Activated effector memory CD4-positive, alpha-beta T cell treated with anti-CD3 and anti-CD28 coated beads, Interleukin-2, amount 50 U/mL, for 16 hours (primary cell): ENCODE measurements around the gene CIITA.
A peak's percentile ranks its signal among the peaks of the same experiment; 100 is the strongest.

Experiments
- DNase-seq: peaks from one replicate; pipeline ENCODE4 v3.0.0-alpha.2; 2020

Gene CIITA

DNA sequence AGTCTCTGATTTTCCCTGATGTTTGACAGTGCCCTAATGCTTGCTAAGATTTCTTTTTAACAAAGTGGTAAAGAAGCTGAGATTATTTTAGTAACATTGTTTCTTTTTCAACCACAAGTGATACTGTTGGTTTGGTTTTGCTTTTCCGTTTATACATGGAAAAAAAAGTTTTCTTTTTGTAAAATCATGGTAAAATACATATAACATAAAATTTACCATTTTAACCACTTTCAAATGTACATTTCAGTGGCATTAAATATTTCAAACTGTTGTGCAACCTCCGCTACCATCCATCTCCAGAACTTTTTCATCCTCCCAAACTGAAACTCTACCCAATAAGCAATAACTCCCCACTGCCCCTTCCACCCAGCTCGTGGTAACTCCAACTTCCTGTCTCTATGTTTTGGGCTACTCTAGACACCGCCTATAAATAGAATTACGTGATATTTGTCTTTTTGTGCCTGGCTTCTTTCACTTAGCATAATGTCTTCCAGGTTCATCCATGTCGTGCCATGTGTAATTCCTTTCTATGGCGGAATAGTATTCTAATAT lies 4.6 kb downstream of the CIITA start:
- no peak for DNase-seq

DNA sequence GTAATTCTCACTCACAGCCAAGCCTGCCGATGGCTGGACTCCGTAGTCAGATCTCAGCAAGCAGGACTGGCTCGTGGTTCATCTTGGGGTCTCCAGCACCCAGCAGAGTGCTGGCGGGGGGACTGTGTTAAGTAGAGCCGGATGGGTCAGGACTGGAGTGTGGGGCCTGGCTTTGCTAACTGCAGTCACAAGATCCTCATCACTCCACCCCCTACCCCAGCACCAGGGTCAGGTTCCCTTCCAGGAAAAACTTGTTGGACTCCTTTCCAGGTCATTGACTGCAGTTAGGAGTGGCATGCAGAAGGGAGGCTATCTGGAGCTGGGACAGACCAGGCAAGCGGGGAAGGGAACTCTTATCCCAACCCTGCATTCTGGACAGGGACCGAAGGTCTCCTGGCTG lies 6.0 kb downstream of the CIITA start:
- no peak for DNase-seq

DNA sequence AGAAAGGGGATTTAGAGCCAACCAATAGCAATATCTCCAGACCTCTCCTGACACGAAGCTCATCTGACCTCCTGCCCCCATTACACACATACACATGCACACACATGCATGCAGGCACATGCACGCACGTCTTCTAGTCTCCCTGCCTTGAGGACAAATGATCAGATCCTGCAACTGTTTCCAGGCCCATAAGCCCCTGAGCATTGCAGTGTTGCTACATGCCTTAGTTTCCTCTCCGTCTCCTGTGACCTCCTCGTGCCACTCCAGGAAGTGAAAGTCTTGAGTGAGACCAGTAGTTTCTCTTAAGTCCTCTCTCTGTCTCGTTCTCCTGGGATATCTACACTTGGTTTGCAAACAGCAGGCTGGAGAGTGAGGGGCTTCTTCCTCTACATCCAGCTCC lies 8.2 kb downstream of the CIITA start:
- DNase-seq: no peak

DNA sequence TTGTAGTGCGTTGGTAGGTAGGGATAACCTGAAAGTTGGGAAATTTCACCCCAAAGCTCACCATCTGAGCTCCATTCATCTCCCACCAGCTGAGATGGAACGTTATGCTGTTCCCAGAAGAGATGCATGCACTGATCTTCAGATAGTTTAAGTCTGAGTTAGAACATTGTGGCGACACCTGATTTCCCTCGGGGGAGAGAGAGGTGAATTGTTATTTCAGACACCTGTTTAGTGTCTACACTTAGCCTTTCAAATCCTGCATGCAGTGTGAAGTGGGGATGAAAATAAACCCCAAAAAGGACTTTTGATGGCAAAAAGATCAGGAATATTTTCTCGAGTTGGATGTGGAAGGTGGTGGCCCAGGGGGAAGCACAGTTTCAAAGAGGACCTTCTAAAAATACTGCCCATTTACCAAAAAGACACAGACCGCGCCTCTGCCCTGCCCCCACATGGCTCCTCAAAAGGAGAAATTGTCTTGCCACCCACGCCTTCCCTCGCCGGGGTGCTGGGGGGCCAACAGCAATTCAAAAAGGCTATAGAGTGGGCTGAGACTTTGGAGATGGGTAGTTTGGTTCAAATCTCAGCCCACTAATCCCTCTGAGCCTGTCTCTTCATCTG lies 11.4 kb downstream of the CIITA start:
- no peak for DNase-seq

DNA sequence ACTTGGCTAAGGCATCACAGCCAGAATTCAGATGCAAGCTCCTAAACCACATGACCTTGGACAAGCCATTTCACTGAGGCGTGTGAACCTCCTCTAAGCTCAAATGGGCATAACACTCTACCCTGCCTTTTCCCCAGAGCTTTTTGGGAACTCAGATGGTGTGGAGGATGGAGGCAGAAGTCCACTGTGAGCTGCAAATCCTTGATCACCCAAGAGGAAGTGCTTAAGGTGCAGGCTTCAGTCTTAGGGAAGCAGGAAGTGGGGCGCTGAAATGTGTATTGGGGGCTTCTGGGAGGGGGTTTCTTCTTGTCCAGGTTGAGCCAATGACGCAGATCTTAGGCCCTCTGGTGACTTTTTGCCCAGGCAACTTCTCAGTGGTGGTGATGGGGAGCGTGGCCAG lies 12.9 kb downstream of the CIITA start:
- DNase-seq: no peak

DNA sequence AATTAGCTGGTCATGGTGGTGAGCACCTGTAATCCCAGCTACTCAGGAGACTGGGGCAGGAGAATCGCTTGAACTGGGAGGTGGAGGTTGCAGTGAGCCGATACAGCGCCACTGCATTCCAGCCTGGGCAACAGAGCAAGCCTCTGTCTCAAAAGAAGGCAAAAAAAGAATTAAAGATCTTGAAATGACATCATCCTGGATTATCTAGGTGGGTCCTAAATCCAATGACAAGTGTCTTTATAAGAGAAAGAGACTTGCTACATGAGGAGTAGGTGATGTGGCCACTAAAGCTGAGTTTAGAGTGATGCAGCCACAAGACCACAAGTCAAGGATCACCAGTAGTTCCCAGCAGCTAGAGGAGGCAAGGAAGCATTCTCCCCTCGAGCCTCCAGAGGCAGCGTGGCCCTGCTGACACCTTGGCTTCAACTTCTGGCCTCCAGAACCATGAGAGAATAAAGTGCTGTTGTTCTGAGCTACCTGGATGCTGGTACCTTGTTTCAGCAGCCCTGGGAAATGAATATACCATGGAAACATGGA lies 15.8 kb downstream of the CIITA start:
- no peak for DNase-seq

DNA sequence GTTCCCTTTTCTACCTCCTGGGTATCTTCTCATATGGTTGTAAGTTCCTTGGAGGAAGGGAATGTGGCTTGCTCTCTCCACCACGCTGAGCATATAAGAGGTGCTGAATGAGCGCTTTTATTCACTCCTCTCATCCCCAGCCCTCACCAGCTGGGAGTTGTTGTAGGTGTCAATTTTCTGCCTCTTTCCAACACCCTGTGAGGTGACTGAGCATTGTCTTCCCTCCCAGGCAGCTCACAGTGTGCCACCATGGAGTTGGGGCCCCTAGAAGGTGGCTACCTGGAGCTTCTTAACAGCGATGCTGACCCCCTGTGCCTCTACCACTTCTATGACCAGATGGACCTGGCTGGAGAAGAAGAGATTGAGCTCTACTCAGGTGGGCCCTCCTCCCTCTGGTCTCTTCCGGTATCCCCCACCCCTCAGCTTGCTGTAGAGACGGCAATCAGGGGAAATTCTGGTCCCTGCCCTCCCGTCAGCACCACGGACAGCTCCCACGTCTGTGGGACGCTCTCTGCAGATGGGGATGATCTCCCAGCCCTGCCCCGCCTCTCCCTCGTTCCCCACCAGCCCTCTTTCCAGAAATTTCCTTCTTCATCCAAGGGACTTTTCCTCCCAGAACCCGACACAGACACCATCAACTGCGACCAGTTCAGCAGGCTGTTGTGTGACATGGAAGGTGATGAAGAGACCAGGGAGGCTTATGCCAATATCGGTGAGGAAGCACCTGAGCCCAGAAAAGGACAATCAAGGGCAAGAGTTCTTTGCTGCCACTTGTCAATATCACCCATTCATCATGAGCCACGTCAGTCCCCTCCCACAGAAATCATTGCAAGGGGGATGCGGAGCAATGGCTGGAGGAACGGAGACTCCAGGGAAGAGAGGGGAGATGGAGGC lies 18.3 kb downstream of the CIITA start:
- DNase-seq: peak; percentile 71

DNA sequence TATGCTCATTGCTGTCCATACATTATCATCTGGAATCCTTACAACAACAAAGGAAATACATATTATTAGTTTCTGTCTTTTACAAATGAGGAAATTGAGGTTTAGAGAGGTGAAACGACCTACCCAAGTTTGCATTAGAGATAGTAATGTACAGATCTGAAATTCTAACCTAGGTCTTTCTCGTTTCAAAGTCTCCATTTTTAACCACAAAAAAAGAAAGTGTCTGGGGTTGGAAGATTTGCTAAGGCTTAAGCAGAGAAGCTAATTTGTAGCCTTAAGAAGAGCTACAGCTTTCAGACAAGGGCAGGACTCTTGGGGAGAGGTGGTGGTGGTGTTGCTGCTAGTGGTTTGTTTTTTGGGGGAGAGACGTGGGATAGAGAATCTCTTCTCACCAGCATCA lies 19.2 kb downstream of the CIITA start:
- no peak for DNase-seq

DNA sequence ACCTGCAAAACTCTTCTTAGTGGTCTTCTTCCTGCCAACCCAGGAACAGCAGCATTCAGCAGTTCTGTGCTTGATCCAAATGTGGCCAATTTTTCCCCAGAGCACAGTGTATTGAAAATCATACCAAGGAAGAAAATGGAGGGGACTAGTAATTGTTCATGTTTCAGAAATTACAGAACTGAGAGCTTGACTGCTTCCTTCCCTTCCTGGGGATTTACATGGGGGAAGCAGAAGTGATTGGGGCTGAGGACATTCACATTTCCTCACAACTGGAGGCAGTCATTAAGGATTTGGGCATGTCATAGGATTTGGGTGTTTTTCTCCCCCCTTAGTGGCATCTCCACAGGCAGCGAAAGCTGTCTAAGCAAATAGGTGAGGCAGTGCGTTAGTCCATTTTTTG lies 19.7 kb downstream of the CIITA start:
- no peak for DNase-seq

DNA sequence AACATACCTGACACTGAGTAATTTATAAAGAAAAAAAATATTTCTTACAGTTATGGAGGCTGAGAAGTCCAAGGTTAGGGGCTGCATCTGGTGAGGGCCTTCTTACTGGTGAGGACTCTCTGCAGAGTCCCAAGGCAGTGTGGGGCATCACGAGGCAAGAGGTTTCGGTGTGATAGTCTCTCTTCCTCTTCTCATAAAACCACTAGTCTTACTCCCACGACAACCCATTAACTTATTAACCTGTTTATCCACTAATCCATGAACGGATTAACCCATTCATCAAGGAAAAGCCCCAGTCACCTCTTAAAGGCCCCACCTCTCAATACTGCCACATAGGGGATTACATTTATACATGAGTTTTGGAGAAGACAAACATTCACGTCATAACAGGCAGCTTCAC lies 20.1 kb downstream of the CIITA start:
- no peak for DNase-seq

DNA sequence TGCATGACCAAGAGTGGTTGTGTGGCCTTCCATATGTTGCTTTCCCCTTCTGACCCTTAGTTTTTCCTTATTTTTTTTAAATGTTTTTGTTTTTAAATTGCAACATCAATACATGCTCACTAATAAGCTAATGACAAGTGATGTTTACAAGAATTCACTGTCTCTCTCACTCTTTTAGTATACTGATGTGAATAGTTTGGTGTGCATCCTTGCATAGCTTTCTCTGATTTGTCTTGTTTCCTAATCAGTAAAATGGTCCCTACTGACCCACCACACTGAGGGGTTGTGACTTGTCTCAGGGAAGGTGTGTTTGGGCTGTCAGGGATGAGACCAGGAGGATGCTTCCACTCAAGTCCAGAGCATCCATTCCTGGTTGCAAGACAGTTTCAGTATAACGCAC lies 26.0 kb downstream of the CIITA start:
- no peak for DNase-seq

DNA sequence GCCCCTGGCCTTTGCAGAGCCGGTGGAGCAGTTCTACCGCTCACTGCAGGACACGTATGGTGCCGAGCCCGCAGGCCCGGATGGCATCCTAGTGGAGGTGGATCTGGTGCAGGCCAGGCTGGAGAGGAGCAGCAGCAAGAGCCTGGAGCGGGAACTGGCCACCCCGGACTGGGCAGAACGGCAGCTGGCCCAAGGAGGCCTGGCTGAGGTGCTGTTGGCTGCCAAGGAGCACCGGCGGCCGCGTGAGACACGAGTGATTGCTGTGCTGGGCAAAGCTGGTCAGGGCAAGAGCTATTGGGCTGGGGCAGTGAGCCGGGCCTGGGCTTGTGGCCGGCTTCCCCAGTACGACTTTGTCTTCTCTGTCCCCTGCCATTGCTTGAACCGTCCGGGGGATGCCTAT lies 29.5 kb downstream of the CIITA start:
- no peak for DNase-seq

DNA sequence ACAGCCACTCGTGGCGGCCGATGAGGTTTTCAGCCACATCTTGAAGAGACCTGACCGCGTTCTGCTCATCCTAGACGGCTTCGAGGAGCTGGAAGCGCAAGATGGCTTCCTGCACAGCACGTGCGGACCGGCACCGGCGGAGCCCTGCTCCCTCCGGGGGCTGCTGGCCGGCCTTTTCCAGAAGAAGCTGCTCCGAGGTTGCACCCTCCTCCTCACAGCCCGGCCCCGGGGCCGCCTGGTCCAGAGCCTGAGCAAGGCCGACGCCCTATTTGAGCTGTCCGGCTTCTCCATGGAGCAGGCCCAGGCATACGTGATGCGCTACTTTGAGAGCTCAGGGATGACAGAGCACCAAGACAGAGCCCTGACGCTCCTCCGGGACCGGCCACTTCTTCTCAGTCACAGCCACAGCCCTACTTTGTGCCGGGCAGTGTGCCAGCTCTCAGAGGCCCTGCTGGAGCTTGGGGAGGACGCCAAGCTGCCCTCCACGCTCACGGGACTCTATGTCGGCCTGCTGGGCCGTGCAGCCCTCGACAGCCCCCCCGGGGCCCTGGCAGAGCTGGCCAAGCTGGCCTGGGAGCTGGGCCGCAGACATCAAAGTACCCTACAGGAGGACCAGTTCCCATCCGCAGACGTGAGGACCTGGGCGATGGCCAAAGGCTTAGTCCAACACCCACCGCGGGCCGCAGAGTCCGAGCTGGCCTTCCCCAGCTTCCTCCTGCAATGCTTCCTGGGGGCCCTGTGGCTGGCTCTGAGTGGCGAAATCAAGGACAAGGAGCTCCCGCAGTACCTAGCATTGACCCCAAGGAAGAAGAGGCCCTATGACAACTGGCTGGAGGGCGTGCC lies 30.1 kb downstream of the CIITA start:
- no peak for DNase-seq

DNA sequence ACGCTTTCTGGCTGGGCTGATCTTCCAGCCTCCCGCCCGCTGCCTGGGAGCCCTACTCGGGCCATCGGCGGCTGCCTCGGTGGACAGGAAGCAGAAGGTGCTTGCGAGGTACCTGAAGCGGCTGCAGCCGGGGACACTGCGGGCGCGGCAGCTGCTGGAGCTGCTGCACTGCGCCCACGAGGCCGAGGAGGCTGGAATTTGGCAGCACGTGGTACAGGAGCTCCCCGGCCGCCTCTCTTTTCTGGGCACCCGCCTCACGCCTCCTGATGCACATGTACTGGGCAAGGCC lies 30.7 kb downstream of the CIITA start:
- DNase-seq: no peak

DNA sequence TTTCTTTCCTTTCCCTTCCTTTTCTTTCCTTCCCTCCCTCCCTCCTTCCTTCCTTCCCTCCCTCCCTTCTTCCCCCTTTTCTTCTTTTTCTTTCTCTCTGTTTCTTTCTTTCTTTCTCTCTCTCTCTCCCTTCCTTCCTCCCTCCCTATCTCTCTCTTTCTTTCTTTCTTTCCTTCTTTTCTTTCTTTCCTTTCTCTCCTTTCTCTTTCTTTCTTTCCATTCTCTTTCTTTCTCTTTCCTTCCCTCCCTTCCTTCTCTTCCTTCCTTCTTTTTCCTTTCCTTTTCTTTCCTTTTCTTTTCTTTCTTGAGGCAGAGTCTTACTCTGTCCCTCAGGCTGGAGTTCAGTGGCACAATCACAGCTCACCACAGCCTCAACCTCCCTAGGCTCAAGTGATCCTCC lies 34.3 kb downstream of the CIITA start:
- DNase-seq: no peak

DNA sequence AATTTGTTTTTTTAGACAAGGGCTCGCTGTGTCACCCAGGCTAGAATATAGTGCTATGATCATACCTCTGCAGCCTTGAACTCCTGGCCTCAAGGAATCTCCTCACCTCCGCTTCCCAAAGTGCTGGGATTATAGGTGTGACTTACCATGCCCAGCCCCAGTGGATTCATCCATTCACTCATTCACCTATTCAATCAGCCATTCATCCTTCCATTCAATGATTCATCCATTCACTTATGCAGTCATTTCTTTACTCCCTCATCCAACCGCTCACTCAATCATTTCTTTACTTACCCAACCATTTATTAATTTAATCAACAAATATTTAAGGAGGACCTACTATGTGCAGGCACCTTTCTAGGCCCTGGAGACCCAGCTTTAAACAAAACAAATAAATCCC lies 39.5 kb downstream of the CIITA start:
- no peak for DNase-seq

DNA sequence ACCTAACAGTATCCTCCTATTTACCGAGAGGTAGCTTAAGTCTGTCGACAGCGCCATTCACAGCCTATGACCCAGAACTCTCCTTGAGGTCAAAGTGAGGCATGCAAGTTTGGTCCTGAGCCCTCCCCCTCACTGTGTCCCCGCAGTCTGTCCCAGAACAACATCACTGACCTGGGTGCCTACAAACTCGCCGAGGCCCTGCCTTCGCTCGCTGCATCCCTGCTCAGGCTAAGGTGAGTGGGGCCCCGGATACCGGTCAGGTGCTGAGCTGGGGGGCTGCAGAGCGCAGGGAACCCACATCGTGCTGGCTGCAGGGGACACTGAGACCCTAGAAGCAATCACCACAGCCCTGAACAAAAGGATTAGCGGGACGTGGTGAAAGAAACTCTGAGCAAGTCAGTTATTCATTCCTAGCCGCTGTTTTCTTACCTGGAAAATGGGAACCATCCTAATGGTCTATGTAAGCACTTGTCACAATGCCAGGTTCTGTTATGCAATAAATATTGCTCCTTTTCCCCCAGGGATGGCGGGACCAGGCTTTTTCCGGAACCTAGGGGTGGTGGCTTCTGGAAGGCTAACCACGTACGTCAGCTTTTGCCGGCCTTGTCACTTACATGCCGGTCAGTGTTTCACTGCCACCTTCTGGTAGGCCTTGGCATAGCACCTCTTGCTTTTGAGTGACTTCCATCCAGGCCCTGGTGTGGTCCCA lies 41.4 kb downstream of the CIITA start:
- DNase-seq: peak; percentile 93

DNA sequence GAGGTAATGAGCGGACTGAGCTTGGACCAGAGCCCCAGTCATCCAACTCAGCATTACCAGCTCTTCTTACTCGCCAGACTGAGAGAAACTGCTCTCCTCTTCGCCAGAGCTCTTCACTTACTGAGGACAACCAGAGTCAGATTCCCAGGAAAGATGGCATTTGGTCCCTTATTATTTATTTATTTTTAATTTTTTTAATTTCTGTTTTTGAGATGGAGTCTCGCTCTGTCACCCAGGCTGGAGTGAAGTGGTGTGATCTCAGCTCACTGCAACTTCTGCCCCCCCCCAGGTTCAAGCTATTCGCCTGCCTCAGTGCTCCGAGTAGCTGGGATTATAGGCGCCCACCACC lies 42.0 kb downstream of the CIITA start:
- no peak for DNase-seq

DNA sequence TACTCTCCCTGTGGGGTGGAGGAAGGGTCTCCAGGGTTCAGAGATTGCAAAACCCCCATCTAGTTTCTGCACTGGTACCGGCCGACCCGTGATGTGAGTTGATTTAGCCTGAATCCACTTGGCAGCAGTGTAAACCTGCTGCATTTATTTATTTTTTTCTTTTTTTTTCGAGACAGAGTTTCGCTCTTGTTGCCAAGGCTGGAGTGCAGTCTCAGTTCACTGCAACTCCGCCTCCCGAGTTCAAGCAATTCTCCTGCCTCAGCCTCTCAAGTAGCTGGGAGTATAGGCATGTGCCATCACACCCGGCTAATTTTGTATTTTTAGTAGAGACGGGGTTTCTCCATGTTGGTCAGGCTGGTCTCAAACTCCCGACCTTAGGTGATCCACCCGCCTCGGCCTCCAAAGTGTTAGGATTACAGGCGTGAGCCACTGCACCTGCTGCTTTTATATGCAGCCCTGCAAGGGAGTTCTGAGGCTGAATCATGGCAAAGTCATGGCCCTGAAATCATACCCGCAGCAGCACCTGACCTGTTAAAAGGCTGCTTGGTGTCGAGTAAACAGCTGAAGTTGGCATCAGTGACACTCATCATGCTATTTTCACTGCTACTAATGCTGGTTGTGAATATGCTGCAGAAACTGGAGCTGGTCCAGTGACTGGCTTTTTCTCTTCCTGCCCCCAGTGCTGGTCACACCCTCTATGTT lies 43.9 kb downstream of the CIITA start:
- no peak for DNase-seq

DNA sequence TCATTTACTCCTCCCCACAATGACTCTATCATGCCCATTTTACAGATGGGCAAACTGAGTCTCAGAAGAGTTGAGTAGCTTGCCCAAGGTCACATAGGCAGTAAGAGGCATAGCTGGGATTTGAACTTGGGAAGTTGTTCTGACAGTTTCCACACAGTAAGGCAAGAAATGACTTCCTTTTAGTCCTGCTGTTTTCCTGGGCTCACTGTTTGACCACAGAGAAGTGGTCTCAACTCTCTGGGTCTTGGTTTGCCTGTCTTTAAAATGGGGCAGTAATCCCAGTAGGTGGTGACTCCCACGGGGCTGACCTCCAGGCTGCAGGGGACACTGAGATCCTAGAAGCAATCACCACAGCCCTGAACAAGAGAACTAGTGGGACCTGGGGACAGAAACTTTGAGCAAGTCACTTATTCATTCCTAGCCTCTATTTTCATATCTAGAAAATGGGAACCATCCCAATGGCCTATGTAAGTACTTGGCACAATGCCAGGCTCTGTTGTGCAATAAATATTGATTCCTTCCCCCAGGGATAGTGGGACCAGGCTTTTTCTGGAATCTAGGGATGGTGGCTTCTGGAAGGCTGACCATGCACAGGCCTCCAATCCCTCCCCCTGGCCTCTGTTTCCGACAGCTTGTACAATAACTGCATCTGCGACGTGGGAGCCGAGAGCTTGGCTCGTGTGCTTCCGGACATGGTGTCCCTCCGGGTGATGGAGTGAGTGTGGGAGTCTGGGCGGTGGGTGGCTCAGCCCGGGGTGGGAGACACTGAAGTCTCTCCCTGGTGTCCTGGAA lies 44.7 kb downstream of the CIITA start:
- DNase-seq: no peak
